HEK293T (cell line): ENCODE data around the gene ECT2L.

Experiments used
- CTCF ChIA-PET: fragments of 350-600 bp; formaldehyde crosslinking; extraction: SDS; loops from one replicate; lab custom pipeline; 2021; ENCODE audit warnings: antibody characterized with exemption, inconsistent platforms; lab: Yijun Ruan, JAX
- POLR2A ChIA-PET: fragments of 350-600 bp; formaldehyde crosslinking; extraction: SDS; loops from one replicate; lab custom pipeline; 2020; ENCODE audit warnings: antibody characterized with exemption, inconsistent platforms; lab: Yijun Ruan, JAX
- DNase-seq: peaks from one replicate; pipeline ENCODE4 v3.0.0; 2012; ENCODE audit warnings: mixed read lengths; ENCODE audit errors: extremely low spot score
- ARNT ChIP-seq: fragments of 450-650 bp; IDR thresholded peaks from 2 replicates; pipeline ENCODE4 v1.6.1; 2017; ENCODE audit warnings: mild to moderate bottlenecking
- BHLHE40 ChIP-seq: fragments of 450-650 bp; IDR thresholded peaks from 2 replicates; pipeline ENCODE4 v1.6.1; 2016; ENCODE audit warnings: mild to moderate bottlenecking, moderate library complexity, borderline replicate concordance
- CTBP1 ChIP-seq: fragments of 450-650 bp; IDR thresholded peaks from 2 replicates; pipeline ENCODE4 v1.6.1; 2016; ENCODE audit warnings: borderline replicate concordance
- ELF4 ChIP-seq: fragments of 450-650 bp; IDR thresholded peaks from 2 replicates; pipeline ENCODE4 v1.6.1; 2017; ENCODE audit warnings: antibody characterized with exemption
- FOXA1 ChIP-seq: fragments of 450-650 bp; IDR thresholded peaks from 2 replicates; pipeline ENCODE4 v1.6.1; 2016; ENCODE audit warnings: mild to moderate bottlenecking
- FOXK2 ChIP-seq: fragments of 450-650 bp; IDR thresholded peaks from 2 replicates; pipeline ENCODE4 v1.6.1; 2016; ENCODE audit warnings: mild to moderate bottlenecking
- FOXM1 ChIP-seq: fragments of 450-650 bp; IDR thresholded peaks from 2 replicates; pipeline ENCODE4 v1.6.1; 2017; ENCODE audit warnings: mild to moderate bottlenecking, borderline replicate concordance
- HDGF ChIP-seq: fragments of 450-650 bp; IDR thresholded peaks from 2 replicates; pipeline ENCODE4 v1.6.1; 2017; ENCODE audit warnings: antibody characterized with exemption, borderline replicate concordance
- L3MBTL2 ChIP-seq: fragments of 450-650 bp; conservative IDR thresholded peaks from 2 replicates; pipeline ENCODE4 v1.6.1; 2016; ENCODE audit warnings: mild to moderate bottlenecking
- LEF1 ChIP-seq: fragments of 450-650 bp; IDR thresholded peaks from 2 replicates; pipeline ENCODE4 v1.6.1; 2017; ENCODE audit warnings: mild to moderate bottlenecking, borderline replicate concordance
- NFRKB ChIP-seq: fragments of 450-650 bp; IDR thresholded peaks from 2 replicates; pipeline ENCODE4 v1.6.1; 2016; ENCODE audit warnings: mild to moderate bottlenecking, moderate library complexity
- SP1 ChIP-seq: fragments of 450-650 bp; IDR thresholded peaks from 2 replicates; pipeline ENCODE4 v1.6.1; 2017
- SUZ12 ChIP-seq: fragments of 450-650 bp; IDR thresholded peaks from 2 replicates; pipeline ENCODE4 v1.6.1; 2016; ENCODE audit warnings: mild to moderate bottlenecking
- TARDBP ChIP-seq: fragments of 450-650 bp; IDR thresholded peaks from 2 replicates; pipeline ENCODE4 v1.6.1; 2016
- ZNF384 ChIP-seq: fragments of 450-650 bp; IDR thresholded peaks from 2 replicates; pipeline ENCODE4 v1.6.1; 2016
- TF ChIP-seq, protein P1 (sequence below): fragments of 450-650 bp; IDR thresholded peaks from 2 replicates; pipeline ENCODE4 v1.6.1; 2016

The ECT2L gene

DNA sequence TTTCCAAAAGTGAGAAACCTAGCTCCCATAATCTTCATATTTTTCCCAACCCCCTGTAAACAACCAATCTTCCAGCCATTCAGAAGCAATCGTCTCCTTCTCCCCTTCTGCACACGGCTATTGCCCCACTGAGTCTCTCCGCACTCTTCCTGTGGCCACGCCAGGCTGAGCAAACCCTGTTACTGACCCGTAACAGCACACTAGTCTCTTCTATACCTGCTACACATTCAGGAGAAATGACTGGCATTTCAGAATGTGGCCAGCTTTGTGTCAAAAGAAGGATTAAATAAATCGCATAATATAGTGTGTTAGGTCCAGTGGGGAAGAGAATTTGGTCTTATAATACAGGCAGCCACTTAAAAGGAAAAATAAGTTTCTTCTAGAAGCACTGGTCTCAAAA is 41.4 kb downstream of the ECT2L start:
- TF ChIP-seq ARNT: no peak
- no peak for TF ChIP-seq FOXK2
- TF ChIP-seq SUZ12: no peak
- no peak for TF ChIP-seq TARDBP
- no peak for TF ChIP-seq LEF1
- TF ChIP-seq BHLHE40: no peak
- no peak for TF ChIP-seq ELF4
- no peak for TF ChIP-seq L3MBTL2
- TF ChIP-seq FOXA1: no peak
- TF ChIP-seq HDGF: no peak
- TF ChIP-seq SP1: no peak
- TF ChIP-seq, protein P1, sequence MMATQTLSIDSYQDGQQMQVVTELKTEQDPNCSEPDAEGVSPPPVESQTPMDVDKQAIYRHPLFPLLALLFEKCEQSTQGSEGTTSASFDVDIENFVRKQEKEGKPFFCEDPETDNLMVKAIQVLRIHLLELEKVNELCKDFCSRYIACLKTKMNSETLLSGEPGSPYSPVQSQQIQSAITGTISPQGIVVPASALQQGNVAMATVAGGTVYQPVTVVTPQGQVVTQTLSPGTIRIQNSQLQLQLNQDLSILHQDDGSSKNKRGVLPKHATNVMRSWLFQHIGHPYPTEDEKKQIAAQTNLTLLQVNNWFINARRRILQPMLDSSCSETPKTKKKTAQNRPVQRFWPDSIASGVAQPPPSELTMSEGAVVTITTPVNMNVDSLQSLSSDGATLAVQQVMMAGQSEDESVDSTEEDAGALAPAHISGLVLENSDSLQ: no peak
- no peak for TF ChIP-seq ZNF384
- TF ChIP-seq NFRKB: no peak
- CTCF ChIA-PET: interaction anchor here (0.6 kb wide), 1 partner anchor 329 kb away, joined by 3 read pairs; no protein-coding TSS in a partner anchor
- POLR2A ChIA-PET: no interaction called here
- DNase-seq: no peak

- CTCF ChIA-PET: interaction anchor here (1.7 kb wide), 1 partner anchor 9 kb away, joined by 4 read pairs; no protein-coding TSS in a partner anchor
- no peak for DNase-seq
- TF ChIP-seq L3MBTL2: no peak
- no peak for TF ChIP-seq CTBP1
- no peak for TF ChIP-seq FOXA1
- TF ChIP-seq BHLHE40: no peak
- no peak for TF ChIP-seq FOXK2
- no peak for TF ChIP-seq ZNF384
- no peak for TF ChIP-seq ELF4
- no peak for TF ChIP-seq FOXM1
- no peak for TF ChIP-seq SUZ12
- no peak for TF ChIP-seq NFRKB
- TF ChIP-seq, protein P1: no peak
- POLR2A ChIA-PET: interaction anchor here (0.6 kb wide), 1 partner anchor 23 kb away, joined by 3 read pairs; no protein-coding TSS in a partner anchor
Observed at GRCh38 chr6:138844192-138844591, 48.3 kb downstream of the ECT2L start.

DNA sequence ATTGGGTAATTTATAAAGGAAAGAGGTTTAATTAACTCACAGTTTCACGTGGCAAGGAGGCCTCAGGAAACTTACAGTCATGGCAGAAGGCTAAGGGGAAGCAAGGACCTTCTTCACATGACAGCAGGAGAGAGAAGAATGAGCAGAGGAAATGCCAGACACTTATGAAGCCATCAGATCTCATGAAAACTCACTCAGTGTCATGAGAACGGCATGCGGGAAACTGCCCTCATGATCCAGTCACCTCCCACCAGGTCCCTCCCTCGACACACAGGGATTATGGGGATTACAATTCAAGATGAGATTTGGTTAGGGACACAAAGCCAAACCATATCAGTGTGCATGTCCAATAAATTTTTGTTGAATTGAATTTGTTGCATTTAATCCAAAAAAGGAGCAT is 52.0 kb downstream of the ECT2L start:
- DNase-seq: no peak
- TF ChIP-seq LEF1 (no peak), L3MBTL2 (no peak)
- POLR2A ChIA-PET: no interaction called here
- CTCF ChIA-PET: no interaction called here

DNA sequence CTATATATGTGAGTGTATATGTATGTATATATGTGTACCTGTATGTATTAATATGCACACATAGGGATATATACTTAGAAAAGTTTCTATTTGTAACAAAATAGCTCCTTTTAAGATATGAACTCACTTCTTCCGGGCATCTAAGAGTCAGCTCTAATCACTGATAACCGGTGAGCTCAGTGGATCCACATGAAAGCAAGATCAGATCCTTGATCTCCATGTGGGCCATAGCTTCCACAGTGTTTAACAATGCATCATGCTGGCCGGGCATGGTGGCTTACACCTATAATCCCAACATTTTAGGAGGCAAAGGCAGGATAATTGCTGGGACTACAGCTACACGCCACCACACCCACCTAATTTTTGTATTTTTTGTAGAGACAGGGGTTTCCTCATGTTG is 52.6 kb downstream of the ECT2L start:
- DNase-seq: no peak
- CTCF ChIA-PET: no interaction called here

GRCh38 chr6:138849791-138850190 is 53.9 kb downstream of the ECT2L start:
- POLR2A ChIA-PET: no interaction called here
- TF ChIP-seq L3MBTL2: no peak
- TF ChIP-seq FOXM1: no peak
- TF ChIP-seq HDGF: no peak
- no peak for TF ChIP-seq TARDBP
- TF ChIP-seq LEF1: no peak
- TF ChIP-seq SP1: no peak
- no peak for TF ChIP-seq FOXK2
- CTCF ChIA-PET: no interaction called here
- no peak for DNase-seq

More for the DNA sequence above, 52.6 kb downstream of the ECT2L start:
- POLR2A ChIA-PET: no interaction called here
- TF ChIP-seq FOXA1: no peak
- TF ChIP-seq, protein P1: no peak
- no peak for TF ChIP-seq ARNT
- TF ChIP-seq CTBP1: no peak
- TF ChIP-seq FOXM1: no peak
- TF ChIP-seq NFRKB: no peak
- TF ChIP-seq SUZ12: no peak

DNA sequence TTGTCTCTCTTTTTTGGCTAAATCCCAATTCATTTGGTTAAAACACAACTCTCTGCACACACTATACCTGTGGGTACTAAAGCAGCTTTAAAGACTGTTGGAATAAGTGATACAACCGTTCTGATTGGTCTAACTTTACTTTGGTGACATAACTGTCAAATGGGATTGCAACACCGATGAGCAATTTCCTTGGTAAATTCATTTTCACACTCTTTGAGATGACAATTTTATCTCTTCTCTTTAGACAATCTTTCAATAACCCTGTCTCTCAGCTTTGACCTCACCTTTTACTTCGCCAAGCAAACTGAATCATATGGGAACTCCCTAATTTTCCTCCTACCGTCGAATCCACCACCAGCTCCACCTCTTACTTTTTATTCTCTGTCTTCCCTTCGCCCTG is 60.8 kb downstream of the ECT2L start:
- ChIA-PET POLR2A (no interaction called here), CTCF (interaction anchor here (0.6 kb wide), 1 partner anchor 413 kb away, joined by 3 read pairs; no protein-coding TSS in a partner anchor)
- no peak for DNase-seq
- TF ChIP-seq ZNF384: no peak
- no peak for TF ChIP-seq FOXK2
- TF ChIP-seq ELF4: no peak
- TF ChIP-seq SP1: no peak
- no peak for TF ChIP-seq LEF1

DNA sequence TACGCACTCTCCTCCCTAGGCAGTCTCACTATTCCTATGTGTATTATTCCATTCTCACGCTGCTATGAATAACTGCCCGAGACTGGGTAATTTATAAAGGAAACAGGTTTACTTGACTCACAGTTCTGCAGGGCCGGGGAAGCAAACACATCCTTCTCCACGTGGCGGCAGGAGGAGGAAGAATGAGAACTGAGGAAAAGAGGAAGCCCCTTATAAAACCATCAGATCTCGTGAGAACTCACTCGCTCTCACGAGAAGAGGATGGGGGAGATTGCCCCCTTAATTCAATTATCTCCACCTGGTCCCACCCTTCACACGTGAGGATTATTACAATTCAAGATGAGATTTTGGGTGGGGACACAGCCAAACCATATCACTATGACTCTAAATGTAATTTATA is 61.9 kb downstream of the ECT2L start:
- TF ChIP-seq FOXM1: no peak
- TF ChIP-seq FOXA1: no peak
- no peak for TF ChIP-seq ELF4
- TF ChIP-seq TARDBP: no peak
- no peak for TF ChIP-seq SP1
- no peak for TF ChIP-seq HDGF
- no peak for TF ChIP-seq ARNT
- no peak for TF ChIP-seq NFRKB
- TF ChIP-seq SUZ12: no peak
- TF ChIP-seq FOXK2: no peak
- no peak for TF ChIP-seq CTBP1
- TF ChIP-seq BHLHE40: no peak
- TF ChIP-seq, protein P1: no peak
- TF ChIP-seq LEF1: no peak
- no peak for TF ChIP-seq ZNF384
- TF ChIP-seq L3MBTL2: no peak
- CTCF ChIA-PET: no interaction called here
- POLR2A ChIA-PET: no interaction called here
- DNase-seq: no peak
